ENCODE results near the gene MEIS2.

Gene MEIS2

GRCh38 chr15:37134699-37135131 lies 34.4 kb upstream of the MEIS2 start:
- TF ChIP-seq CTCF (IDR thresholded peaks at IDR 0.05; ENCODE audit: insufficient read depth, low read length): peak; percentile 15
- no peak for TF ChIP-seq POLR2AphosphoS5 (IDR thresholded peaks at IDR 0.05; ENCODE audit: low read depth)
- H3K27me3 ChIP-seq (ENCODE audit: insufficient read depth, poor library complexity, severe bottlenecking): peaks cover 4% of the 10 kb centered on the region
- H3K4me3 ChIP-seq (replicated peaks; ENCODE audit: insufficient read depth, low read length): no peak overlapping the region
- DNase-seq (ENCODE audit: low read depth in 1 of 2, low spot score in 1 of 2): no peak
- H3K27ac ChIP-seq (replicated peaks): no peak overlapping the region

- peaks cover 4% of the 10 kb centered on the region for H3K27me3 ChIP-seq (ENCODE audit: insufficient read depth, poor library complexity, severe bottlenecking)
- H3K27ac ChIP-seq (replicated peaks): no peak overlapping the region
- TF ChIP-seq CTCF (IDR thresholded peaks at IDR 0.05; ENCODE audit: insufficient read depth, low read length) (no peak), GABPA (IDR thresholded peaks at IDR 0.05; ENCODE audit: low read depth) (no peak), REST (IDR thresholded peaks at IDR 0.05; ENCODE audit: insufficient replicate concordance, low read depth) (no peak), SPI1 (IDR thresholded peaks at IDR 0.05; ENCODE audit: borderline replicate concordance, low read depth) (no peak), POLR2AphosphoS5 (IDR thresholded peaks at IDR 0.05; ENCODE audit: low read depth) (no peak)
- no peak overlapping the region for H3K4me3 ChIP-seq (replicated peaks; ENCODE audit: insufficient read depth, low read length)
- no peak for DNase-seq (ENCODE audit: low read depth in 1 of 2, low spot score in 1 of 2)
Measured at GRCh38 chr15:37134244-37134643, 33.9 kb upstream of the MEIS2 start.

GRCh38 chr15:37133602-37134001 lies 33.3 kb upstream of the MEIS2 start:
- Histone ChIP-seq H3K27me3 (ENCODE audit: insufficient read depth, poor library complexity, severe bottlenecking) (peaks cover 4% of the 10 kb centered on the region), H3K4me3 (replicated peaks; ENCODE audit: insufficient read depth, low read length) (no peak overlapping the region), H3K27ac (replicated peaks) (no peak overlapping the region)
- DNase-seq (ENCODE audit: low read depth in 1 of 2, low spot score in 1 of 2): no peak
- TF ChIP-seq POLR2AphosphoS5 (IDR thresholded peaks at IDR 0.05; ENCODE audit: low read depth) (no peak), CTCF (IDR thresholded peaks at IDR 0.05; ENCODE audit: insufficient read depth, low read length) (no peak), REST (IDR thresholded peaks at IDR 0.05; ENCODE audit: insufficient replicate concordance, low read depth) (no peak), SPI1 (IDR thresholded peaks at IDR 0.05; ENCODE audit: borderline replicate concordance, low read depth) (no peak), GABPA (IDR thresholded peaks at IDR 0.05; ENCODE audit: low read depth) (no peak)

GRCh38 chr15:37132826-37133417 lies 32.6 kb upstream of the MEIS2 start:
- H3K4me3 ChIP-seq (replicated peaks; ENCODE audit: insufficient read depth, low read length): no peak overlapping the region
- peaks cover 4% of the 10 kb centered on the region for H3K27me3 ChIP-seq (ENCODE audit: insufficient read depth, poor library complexity, severe bottlenecking)
- no peak overlapping the region for H3K27ac ChIP-seq (replicated peaks)
- DNase-seq (ENCODE audit: low read depth in 1 of 2, low spot score in 1 of 2): no peak
- TF ChIP-seq SPI1 (IDR thresholded peaks at IDR 0.05; ENCODE audit: borderline replicate concordance, low read depth): no peak
- no peak for TF ChIP-seq REST (IDR thresholded peaks at IDR 0.05; ENCODE audit: insufficient replicate concordance, low read depth)
- no peak for TF ChIP-seq GABPA (IDR thresholded peaks at IDR 0.05; ENCODE audit: low read depth)
- TF ChIP-seq POLR2AphosphoS5 (IDR thresholded peaks at IDR 0.05; ENCODE audit: low read depth): no peak
- TF ChIP-seq CTCF (IDR thresholded peaks at IDR 0.05; ENCODE audit: insufficient read depth, low read length): no peak
